Stimulated activated CD4-positive, alpha-beta T cell treated with anti-CD3 and anti-CD28 coated beads, TNF-alpha, amount 100 ng/mL, for 1 hour (primary cell): ENCODE results near the gene ARHGEF28.

Source experiments
- DNase-seq, 3 donors: peaks; one replicate each; pipeline ENCODE4 v3.0.0-alpha.2; 2020; ENCODE audit warnings: low read depth in 3 of 3, low spot score in 1 of 3

Gene ARHGEF28

GRCh38 chr5:73625944-73626811 lies at the start of gene ARHGEF28:
TSS of gene ARHGEF28 (plus strand) at chr5:73626196. CDS start at chr5:73684852, 58,656 bp downstream.
- no peak for DNase-seq

GRCh38 chr5:73582285-73583145 lies 43.5 kb upstream of the ARHGEF28 start:
- DNase-seq: no peak

DNA sequence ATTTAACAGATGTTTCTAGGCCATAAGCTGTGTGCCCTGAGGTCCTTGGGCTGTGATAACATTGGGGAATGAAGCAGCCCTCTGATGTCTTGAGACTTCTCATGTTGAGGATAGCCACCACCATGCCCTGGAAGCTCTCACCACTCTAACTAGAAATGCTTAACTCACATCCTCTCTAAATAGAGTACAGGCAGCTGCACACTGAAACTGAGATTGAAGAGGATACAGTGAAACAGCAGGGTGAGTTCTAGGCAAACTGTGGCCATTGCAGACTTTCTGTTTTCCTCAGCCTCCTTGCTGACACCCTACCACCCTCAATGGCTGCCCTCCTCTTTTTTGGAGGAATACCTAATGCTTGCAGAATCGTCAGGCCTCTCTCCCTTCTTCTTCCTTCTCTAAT lies 38.1 kb upstream of the ARHGEF28 start:
- no peak for DNase-seq

- peak in 1 of 3 donors; percentile 5 for DNase-seq
Measured at GRCh38 chr5:73591102-73591695, 34.8 kb upstream of the ARHGEF28 start.

- no peak for DNase-seq
Measured at GRCh38 chr5:73591698-73592501, 34.1 kb upstream of the ARHGEF28 start.

- DNase-seq: no peak
Measured at GRCh38 chr5:73592551-73592950, 33.4 kb upstream of the ARHGEF28 start.

DNA sequence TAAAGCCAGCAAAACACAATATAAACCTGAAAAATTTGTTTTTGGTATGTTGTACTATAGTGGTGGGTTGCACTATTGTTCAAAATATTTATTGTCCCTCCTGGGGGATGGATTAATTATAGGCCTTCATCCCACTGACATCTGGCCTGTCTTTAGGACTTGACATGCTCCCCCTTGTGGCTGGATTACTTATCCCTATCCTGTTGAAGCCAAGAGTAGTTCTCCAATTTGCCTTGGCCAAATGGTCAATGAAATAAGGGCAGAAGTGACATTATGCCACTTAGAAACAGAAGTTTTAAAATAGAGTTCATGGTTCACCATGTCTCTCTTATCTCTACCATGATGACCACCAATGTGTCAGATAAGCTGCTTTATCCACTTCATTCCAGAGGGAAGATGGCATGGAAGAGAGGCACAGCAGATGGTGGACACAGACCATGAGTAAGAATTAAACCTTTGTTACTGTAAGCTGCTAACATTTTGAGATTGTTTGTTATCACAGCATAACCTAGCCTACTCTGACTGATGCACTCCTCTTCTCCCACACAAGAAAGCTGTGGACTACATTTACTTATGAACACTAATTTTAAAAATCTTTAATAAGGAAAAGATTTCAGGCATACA lies 29.2 kb upstream of the ARHGEF28 start:
- no peak for DNase-seq

DNA sequence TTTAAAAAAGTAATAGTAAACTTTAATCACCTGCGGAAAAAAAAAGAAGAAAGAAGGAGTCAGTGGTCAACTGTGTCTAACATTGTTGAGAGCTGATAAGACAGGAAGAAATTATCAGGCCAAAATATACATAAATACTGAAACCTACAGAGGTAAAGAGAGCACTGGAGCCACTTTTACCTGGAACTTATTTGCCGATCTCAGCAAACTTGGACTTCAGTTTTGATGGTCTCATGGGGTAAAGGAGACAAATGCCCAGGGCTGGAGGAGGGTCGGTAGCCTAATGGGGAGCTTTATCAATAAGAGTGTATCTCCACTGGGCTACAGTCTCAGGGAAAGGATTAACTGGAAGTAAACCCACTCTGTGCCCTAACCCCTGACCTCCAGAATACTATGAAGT lies 26.6 kb upstream of the ARHGEF28 start:
- DNase-seq: no peak

GRCh38 chr5:73603998-73604397 lies 22.0 kb upstream of the ARHGEF28 start:
- DNase-seq: no peak

DNA sequence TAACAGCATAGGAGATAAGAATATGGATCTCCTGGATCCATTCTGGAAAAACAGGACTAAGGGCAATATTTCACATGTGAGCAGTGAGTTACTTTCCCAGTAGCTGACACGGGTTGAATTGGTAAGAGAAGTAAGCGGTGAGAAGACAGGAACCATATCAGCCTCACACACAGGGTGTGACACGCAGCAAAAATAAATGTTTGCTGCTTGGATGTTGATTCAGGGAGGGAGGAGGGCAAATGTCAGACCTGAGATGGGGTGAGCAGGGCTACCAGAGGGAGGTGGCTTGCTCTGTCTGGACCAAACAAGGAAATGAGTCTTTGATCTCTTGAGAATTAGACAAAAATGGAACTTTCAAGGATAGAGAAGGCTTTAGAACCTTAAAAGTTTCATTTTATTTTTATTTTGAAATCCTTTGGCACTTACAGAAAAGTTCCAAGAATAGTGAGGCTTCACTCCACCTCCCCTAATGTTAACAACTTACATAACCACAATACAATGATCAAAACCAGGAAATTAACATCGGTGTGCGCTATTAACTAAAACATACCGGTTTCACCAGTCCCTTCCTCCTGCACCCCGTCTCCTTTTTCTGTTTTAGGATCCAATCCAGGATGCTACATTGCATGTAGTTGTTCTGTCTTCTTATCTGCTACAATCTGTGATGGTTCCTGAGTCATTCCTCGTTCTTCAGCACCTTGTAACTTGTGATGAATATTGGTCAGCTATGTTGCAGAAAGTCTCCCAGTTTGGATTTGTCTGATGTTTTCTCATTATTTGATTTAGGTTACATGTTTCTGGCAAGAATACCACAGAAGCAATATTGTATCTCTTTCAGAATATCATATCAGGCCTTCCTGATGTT lies 20.5 kb upstream of the ARHGEF28 start:
- no peak for DNase-seq

DNA sequence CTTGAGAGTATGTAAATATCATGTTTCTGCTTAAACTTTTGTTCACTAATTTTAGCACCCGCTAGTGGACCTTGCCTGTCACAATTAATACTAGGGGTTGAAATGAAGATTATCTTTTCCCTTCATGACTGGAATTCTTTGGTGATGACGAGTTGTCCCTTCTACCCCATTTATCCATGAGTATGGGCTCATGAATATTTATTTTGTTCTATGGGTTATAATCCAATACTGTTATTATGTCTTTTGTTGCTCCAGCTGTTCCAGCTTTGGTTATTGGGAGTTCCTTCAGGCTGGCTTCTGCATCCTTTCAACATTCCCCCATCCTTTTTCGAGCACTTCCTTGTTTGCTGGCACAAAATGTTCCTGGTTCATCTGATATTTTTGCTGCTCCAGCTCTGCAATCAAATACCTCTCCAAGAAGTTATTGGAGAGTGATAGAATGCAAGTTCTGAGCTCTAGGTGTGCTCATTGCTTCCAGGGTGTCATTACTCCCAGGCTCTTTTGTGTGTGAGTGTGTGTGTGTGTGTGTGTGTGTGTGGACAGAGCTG lies 19.7 kb upstream of the ARHGEF28 start:
- DNase-seq: no peak

- DNase-seq: no peak
Measured at GRCh38 chr5:73607228-73607627, 18.8 kb upstream of the ARHGEF28 start.

GRCh38 chr5:73612799-73613198 lies 13.2 kb upstream of the ARHGEF28 start:
- DNase-seq: no peak

DNA sequence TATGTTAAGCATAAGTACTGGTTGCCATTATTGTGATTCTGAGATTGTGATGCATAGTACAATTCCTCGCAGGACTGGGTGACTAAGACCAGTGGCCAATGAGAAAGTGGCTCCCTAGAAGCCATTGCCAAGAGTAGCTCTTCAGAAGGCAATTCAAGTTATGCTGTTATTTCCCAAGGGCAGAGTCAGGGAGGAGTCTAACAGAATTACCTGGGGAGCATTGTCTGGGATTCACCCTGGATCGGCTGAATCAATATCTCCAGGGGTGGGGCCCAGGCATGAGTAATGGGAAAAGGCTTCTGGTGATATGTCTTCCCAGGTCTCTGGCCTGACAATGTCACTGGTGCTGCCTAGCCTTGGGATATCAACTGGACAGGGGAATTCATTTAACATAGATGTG lies 10.9 kb upstream of the ARHGEF28 start:
- no peak for DNase-seq

GRCh38 chr5:73615947-73616346 lies 10.0 kb upstream of the ARHGEF28 start:
- no peak for DNase-seq

GRCh38 chr5:73617510-73618279 lies 8.3 kb upstream of the ARHGEF28 start:
- no peak for DNase-seq

DNA sequence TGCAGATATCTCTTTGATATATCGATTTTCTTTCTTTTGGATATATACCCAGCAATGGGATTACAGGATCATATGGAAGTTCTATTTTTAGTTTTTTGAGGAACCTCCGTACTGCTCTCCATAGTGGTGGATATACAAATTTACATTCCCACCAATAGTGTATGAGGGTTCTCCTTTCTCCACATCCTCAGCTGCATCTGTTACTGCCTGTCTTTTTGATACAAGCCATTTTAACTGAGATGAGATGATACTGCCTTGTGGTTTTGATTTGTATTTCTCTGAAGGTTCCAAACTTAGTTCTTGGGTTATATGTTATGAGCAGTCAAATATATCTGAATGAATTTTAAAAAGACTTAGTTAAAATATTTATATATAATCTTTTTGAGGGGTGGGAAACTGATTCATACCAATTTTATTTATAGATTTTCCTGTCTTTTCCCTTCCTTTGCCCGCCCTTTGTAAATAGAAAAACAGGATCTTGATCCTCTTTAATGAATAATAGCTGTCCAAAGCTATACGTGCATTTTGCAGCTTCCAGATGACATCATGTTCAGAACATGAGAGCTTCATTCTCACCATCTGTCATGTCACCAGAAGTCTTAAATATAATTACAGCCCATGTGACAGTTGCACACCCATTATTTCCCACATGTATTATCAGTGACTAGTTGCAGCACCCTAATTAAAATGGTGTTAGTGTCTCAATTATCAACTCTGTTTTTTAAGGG lies 6.2 kb upstream of the ARHGEF28 start:
- DNase-seq: no peak

- no peak for DNase-seq
Measured at GRCh38 chr5:73620334-73620687, 5.7 kb upstream of the ARHGEF28 start.
